Muscle of back (tissue), 11 donors: ENCODE measurements around the gene NR2F1-AS1. TPM values are rescaled to one million over a fixed set of nuclear protein-coding genes. Genes with fewer than 3 reads are reported as not detected.
A peak's percentile ranks its signal among the peaks of the same experiment; 100 is the strongest.

Experiments used
- DNase-seq, 3 donors: peaks; one replicate each; pipeline versions ENCODE4 v3.0.0 to v3.0.0-alpha.2; 2013
- polyA plus RNA-seq, 10 donors: library from polyadenylated mRNA; unstranded; fragments of 120-200 nt; gene quantifications; one replicate each; pipeline ENCODE4 v1.2.1, GENCODE V29; 2013; ENCODE audit not compliant: insufficient read length in 10 of 10

Gene NR2F1-AS1
- polyA plus RNA-seq, 10 donors: 2.4 to 7.4 (median 4.5) TPM

DNA sequence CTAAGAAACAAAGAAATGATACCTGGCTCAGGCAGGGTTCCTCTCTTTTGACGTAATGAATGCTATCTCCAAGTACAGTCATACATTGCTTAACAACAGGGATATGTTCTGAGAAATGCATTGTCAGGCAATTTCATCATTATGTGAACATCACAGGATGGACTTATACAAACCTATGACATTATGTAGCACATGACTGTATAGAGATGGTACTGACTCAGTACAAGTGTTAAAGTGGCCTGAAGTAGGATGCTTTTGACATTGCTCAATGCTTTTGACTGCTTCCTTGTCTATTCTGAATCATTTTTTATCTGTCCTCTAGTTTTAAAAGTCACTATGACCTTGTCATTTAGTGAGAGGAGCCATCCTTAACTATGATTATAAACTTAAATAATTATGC, 147.6 kb downstream of the NR2F1-AS1 start:
- DNase-seq: no peak

GRCh38 chr5:93431250-93431649, 149.8 kb downstream of the NR2F1-AS1 start:
- DNase-seq: peak in 1 of 3 donors; percentile 19

DNA sequence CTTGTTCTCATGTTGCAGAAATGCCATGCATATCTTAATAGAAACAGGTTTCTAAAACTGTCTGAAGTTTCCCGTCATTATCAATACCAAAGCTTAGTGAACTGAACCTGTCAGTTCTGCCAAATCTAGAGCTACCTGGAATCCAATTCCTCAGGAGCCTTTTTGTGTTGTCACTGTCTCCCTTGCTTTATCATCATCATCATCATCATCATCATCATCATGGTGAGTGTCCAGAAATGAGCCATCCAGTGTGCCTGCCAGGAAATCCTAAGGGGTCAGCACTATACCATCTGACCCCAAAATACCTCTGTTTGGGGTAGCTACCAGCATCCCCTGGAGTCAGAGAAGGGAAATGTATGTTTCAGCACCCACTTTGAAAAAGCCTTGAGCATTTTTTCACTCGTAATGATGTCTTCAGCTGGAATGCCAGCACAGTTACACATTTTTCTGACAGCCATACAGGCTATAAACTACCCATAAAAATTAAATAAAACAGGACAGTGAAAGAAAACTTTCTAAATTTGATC, 150.3 kb downstream of the NR2F1-AS1 start:
- no peak for DNase-seq

- DNase-seq: no peak
These were observed 150.9 kb downstream of the NR2F1-AS1 start for GRCh38 chr5:93430118-93430517.

DNA sequence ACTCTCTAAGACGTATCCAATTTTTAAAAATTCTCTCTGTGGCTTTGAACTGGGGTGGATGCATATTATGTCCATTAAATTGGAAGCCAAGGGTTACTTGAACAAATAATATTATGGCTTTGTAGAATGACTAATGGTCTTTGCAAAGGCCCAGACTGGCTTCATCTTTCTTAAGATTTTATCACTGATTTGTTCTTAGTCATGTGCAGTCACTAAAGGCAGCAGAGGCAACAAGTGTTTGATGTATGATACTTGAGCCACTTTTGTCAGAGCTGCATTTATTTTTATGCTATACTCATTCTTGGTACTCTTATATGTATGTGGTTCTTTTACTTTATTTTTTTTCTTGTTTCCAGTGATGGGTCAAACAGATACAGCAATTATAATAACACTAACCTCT, 152.2 kb downstream of the NR2F1-AS1 start:
- DNase-seq: no peak

DNA sequence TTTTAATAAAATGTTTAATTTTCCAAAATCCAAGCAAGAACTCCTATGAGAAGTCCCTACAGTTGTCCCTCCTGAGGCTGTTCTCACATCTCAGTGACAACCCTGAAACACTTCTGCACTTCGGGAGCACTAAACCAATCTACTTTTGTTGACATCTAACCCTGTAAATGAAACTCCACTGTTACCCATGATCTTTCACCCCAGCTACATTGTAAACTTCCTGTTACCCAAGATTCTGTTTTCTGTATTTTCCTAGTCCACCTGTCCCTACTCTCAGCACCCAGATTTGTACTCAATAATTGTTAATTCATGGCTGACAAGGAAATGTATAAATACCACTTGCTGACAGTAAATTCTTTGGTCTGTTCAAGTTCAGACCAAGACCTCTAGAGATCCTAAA, 153.7 kb downstream of the NR2F1-AS1 start:
- no peak for DNase-seq

DNA sequence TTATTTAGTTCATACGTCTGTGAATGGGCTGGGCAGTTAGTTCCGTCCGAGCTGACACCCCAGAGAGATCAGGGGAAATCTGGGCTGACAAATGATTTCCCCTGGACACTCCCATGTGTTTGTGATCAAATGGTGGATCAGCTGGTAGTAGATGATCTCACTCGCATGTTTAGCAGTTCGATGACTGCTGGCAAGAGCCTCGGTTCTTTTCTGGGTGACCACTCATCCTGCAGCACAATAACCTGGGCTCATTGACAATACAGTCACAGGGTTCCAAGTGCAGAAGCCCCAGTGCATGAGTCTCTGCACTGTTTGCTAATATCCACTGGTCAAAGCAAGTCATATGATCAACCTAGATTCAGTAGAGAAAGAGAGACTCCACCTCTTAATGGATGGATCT, 155.9 kb downstream of the NR2F1-AS1 start:
- no peak for DNase-seq

DNA sequence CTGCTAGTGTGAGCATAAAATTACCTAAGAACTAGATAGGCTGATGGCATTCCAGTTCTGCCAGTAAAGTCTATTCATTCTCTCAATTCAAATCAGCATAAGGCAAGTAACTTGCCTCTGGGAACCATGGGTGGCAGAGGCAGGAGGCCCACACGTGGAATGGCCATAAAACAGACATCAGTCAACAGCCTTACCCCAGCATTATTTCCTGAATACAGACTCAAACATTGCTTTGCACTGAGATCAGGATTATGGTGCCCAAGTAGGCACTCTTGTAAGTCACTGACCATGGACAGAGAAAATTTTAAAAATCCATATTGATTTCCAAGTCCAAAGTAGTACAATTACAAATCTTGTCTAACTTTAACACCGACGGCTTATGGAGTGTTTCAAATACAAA, 157.7 kb downstream of the NR2F1-AS1 start:
- DNase-seq: no peak

GRCh38 chr5:93422652-93423280, 158.3 kb downstream of the NR2F1-AS1 start:
- no peak for DNase-seq

GRCh38 chr5:93421987-93422401, 159.0 kb downstream of the NR2F1-AS1 start:
- no peak for DNase-seq

DNA sequence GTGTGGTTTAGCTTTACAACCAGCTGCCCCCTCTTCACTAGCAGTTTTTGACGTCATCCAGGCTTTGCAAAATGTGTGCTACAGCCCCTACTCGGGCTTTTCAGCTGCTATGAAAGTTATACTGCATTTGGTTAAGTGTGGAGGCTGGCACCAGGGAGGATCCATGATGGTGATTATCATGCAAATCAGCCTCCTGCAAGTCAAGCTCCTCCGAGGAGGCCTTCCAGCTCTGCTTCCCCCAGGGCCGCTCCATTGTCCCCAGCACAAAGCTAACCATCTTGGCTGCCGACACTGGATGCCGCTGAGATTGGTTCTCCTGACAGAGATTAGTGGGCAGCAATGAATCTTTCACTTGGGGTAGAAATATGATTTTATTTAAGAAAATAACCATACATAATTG, 159.6 kb downstream of the NR2F1-AS1 start:
- DNase-seq: no peak

DNA sequence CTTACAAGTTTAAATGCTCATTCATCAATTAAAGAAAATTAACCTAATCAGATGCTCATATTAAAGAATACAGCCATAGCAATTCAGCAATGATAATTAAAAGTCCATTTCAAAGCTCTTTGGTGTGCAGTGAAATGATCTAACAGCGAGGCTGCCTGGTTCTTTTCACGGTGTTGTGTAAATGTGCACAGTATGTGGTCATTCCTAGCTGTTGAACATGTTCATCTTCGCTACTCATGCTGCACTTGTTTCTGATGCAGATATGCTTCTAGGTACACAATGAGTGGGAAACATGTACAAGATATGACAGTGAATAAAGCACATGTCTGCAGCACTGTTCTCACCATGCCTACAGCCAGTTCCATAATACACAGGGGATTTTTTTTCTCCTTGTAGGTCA, 163.5 kb downstream of the NR2F1-AS1 start:
- DNase-seq: no peak

- no peak for DNase-seq
These were observed 165.2 kb downstream of the NR2F1-AS1 start for GRCh38 chr5:93415819-93416218.

GRCh38 chr5:93411716-93412115, 169.3 kb downstream of the NR2F1-AS1 start:
- DNase-seq: no peak

- DNase-seq: no peak
These were observed 171.3 kb downstream of the NR2F1-AS1 start for GRCh38 chr5:93409691-93410090.

DNA sequence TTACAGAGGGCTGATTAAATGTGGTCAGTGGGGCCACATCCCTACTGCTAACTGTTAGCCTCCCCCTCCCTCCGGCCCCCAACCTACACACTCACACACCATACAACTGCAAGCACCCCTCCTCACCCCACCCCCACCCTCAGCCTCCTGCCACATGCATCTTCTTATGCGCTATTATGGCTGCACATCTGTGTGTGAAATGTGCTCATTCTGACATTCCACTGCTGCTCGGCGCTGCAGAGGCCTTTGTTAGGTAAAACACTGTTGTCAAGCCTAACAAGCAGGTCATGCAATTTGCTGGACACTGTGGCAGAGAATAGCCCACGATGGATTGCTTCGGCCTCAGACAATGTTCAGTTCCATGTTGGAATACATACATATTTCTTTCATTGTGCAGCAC, 173.6 kb downstream of the NR2F1-AS1 start:
- DNase-seq: no peak

DNA sequence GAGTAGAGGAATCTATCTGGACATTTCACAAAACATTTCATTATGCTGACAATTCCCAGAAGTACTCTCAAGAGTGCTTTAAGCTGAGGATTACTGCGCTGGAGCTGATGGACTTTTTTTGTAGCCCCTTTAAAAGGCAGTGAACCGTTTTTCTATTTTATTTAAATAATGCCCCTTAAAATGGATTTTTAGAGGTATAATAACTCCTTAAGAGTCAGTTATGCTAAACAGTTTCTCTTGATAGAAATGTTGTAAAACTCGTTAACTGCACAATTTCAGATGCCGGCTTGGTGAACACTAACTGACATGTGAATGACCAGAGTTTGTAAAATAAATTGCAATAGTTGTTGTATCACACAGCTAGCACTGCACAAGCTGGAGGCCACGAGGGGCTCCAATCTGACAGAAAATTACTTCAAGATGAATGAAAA, 174.0 kb downstream of the NR2F1-AS1 start:
- peak in 1 of 3 donors; percentile 65 for DNase-seq

- no peak for DNase-seq
These were observed 176.8 kb downstream of the NR2F1-AS1 start for GRCh38 chr5:93404246-93404645.

DNA sequence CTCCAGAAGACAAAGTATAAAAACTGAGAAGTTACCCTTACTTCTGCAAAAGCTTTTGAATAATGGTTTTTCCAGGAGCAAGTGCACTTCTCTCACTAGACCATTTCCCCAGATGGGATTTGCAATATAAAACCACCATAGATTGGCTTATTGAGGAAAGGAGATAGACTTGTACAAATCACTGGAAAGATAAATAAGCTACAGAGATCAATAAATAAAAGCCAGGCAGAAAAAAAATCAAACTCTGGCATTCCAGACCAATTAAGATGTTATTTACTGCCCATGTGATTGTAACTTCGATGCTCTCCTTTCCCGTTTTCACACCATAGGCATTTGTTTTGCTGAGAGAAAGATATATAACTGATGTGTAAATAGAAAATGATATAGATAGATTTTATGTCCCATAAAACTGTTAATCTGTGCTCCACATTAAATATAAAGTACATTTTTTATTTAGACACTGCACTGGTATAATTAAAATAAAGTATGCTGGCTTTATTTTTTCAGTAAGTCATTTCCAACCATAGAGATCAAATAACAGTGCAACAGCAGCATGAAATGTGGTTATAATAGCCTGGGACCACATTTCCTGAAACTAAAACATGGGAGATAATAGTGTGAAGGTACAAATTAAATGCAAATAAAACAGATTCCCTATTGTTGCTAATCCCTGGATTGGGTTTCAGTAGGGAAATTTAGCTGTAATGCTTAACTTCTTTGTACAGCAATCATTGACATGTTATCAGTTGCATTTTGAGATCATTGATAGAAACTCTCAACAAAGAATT, 177.7 kb downstream of the NR2F1-AS1 start:
- DNase-seq: no peak

GRCh38 chr5:93402451-93402850, 178.6 kb downstream of the NR2F1-AS1 start:
- no peak for DNase-seq

DNA sequence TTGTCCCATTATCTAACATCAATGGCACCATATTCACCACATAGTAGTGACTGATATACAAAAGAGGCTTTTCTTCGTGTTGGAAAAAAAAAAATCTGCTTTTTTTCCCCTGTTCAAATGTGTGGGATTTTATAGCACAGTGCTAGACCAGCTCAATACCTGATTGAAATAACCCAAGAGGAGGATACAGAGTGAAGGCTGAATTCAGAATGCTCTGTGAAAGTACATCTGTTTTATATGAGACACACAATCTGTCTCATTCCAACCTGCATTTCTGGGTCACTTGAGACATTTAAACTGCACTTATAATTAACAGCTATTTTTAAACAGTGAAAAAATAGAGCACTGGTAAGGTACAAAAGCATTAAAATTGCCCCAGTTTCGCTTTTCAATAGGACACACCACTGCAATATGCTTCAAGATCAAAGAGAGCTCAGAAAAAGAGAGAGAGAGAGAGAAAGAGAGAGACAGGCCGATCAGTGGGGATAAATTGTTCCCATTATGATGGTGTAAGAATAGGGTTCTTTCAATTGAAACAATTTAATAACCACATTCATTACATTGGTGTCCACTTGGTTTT, 179.3 kb downstream of the NR2F1-AS1 start:
- no peak for DNase-seq

GRCh38 chr5:93399675-93400074, 181.3 kb downstream of the NR2F1-AS1 start:
- no peak for DNase-seq

DNA sequence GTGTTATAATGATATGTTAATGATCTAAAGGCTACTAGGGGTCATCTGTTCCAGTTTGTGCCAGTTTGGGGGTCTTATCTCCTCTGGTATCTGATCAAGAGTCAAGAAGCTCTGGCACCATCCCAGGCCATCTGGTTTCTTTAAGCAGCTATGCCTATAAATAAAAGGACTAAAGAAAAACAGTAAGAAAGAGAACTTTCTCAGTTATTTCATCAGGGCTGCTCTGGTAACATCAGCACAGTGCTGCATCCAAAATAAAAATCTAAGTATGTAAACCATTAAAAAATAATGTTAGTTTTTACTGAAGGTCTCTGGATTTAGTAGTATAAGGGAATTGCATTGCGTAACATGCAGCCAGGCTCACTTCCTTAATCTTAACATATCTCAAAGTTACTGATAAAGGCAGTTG, 185.0 kb downstream of the NR2F1-AS1 start:
- peak in 2 of 3 donors; percentile 25 to 60 for DNase-seq
